GM18519 (cell line): ENCODE measurements around the gene MAML3.
"Not testable (repeated sequence)": the region's sequence is repeated elsewhere in the genome, so short reads cannot be mapped to it uniquely, and the experiment has no call there.

Experiments used
- ATAC-seq: cut with Tn5 transposase; IDR thresholded peaks from one replicate; pipeline ENCODE4 v1.9.1; 2021; ENCODE audit warnings: mild to moderate bottlenecking, moderate library complexity; ENCODE audit not compliant: unreplicated experiment, low FRiP score

MAML3 gene

DNA sequence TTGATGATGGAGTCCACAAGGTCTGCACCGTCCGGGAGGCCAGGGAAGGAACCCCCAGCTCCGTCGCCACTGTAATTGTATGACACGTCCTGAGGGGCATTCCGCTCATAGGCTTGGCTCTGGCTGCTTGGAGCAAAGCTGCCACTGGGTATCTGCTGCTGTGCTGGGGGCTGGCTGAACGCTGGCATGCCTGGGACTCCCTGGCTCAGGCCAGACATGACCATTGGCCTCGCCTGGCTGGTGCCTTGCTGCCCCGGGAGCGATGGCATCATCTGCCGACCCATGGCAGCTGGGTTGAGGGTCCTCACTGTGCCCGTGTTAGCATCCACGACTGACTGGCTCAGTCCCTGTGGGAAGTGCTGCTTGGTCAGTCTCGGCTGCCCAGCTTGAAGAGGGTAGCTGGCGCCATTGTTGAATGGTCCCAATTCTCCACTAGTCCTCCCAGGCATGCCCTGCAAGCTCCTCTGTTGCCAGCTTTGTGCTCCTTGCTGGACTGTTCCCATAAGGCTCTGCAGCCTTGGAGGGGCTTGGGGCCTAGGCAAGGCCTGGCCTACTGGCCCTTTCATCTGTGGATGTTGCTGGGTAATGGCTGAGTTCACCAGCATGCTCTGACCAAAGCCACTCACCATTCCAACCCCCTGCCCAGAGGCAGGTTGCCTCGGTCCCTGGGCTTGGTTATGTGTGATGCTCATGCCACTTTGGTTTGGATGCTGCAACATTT lies 434.4 kb downstream of the MAML3 start:
- no peak for ATAC-seq

DNA sequence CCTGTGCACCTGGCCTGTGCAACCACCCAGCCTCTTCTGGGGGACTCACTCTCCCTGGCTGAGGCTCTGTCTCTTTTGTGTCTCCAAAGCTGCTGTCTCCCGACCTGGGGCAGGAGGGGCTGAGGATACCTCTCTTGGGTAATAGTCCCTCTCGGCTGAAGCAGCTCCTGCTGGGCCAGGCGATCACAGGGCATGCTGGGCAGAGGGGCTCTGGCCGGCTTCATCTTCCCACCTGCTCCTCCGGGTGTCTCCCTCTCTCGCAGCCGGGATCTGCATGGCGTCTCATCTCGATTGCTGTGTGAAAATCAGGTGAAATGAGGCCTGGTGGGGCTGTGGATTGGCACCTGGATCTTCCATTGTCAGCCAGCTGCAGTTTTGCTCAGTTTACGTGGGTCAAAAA lies 435.2 kb downstream of the MAML3 start:
- ATAC-seq, result no peak

DNA sequence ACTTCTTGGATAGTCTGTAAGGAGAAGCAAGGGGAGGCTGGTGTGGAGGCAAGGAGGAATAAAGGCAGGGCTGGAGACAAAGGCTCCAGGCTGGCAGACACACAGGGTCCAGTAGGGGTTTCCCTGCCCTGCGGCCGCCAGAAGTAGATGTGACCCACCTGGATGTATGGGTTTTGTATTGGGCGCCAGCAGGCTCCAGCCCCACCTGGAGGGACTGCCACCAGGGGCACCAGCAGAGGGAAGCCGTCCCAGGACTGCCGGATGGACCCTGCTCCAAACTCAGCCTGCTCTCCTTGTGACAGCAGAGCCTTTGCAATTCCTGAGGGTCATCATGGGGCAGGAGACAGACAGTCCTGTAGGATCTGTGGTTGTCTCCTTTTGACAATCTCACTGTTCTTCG lies 435.6 kb downstream of the MAML3 start:
- no peak for ATAC-seq

DNA sequence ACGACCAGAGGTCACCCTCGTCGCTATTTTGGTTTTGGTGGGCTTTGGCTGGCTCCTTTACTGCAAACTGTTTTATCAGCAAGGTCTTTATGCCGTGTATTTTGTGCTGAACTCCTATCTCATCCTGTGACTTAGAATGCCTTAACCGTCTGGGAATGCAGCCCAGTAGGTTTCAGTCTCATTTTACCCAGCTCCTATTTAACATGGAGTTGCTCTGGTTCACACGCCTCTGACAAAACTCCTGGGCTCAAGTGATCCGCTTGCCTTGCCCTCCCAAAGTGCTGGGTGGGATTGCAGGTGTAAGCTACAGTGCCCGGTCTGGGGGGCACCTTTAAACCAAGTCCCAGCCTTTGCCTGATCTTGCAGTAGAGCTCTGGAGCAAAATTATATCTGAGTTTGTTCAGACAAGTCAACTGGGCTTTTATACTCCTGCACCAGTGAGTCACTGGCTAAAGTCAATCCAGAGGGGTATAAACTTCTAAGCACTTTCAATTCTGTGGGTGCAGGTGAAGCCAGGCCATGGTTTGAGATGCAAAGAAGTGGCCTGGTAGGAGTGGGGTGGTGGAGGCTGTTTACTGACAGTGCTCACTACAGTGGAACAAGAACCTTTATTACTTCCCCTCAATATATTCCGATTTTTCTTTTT lies 438.1 kb downstream of the MAML3 start:
- no peak for ATAC-seq

DNA sequence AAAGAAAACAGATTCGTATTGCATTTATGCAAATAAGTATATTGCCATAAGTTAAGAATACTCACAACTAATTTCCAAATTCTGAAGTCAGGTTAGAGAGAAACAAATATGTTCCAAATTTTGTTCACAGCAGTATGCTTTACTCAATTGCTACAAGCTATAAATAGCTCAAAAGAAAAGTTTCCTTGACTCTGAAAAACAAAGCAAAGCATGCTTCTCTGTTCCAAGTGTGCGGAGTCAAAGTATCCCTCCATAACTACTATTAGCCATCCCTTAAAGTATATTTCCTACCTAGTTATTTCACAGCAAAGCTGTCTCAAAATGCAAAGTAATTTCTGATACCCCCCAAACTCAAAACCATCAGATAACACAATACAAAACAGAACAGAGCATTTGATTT lies 441.1 kb downstream of the MAML3 start:
- no peak for ATAC-seq

DNA sequence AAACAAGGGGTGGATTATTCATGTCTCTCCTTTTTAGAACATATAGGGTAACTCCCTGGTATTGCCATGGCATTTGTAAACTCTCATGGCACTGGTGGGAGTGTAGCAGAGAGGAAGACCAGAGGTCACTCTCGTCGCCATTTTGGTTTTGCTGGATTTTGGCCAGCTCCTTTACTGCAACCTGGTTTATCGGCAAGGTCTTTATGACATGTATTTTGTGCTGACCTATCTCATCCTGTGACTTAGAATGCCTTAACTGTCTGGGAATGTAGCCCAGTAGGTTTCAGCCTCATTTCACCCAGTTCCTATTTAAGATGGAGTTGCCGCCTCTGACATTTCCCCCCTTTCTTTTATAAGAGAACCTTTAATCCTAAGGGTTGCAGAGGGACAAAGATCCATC lies 442.5 kb downstream of the MAML3 start:
- no peak for ATAC-seq

DNA sequence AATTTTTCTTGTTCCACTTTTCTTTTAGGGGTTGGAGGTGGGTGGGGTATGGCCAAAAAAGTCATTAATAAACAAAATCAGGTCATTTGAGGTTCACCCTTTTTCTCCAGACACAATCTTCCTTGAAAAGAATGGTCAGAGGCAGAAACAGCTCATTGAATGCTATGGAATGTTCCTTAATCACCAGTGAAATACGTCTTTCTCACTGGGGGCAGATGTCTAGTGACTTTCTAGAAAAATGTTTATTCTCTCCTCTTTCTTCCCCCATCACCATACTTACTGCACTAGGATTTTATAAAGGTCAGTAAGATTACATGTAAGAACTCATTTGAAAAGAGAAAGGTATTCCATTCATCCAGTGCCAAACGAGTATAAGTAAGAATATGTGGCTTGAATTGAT lies 443.9 kb downstream of the MAML3 start:
- no peak for ATAC-seq

DNA sequence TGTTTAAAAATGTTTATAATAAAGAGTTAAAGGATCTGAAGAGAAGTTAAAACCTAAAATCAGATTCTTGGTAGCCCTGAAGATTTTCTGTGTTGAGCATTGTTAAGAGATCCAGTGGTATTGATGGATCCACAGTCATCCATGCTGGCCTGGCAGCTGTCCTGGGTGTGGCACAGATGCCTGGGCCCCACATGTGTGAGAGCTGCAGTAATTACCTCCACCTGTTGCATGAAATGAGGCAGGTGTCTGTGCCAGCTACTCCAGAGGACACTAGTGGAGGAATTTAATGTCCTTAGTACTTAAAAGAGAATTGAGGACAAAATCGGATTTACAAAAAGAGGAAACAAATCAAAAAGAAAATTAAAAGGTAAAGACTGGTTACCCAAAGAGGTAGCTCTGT lies 444.3 kb downstream of the MAML3 start:
- no peak for ATAC-seq

DNA sequence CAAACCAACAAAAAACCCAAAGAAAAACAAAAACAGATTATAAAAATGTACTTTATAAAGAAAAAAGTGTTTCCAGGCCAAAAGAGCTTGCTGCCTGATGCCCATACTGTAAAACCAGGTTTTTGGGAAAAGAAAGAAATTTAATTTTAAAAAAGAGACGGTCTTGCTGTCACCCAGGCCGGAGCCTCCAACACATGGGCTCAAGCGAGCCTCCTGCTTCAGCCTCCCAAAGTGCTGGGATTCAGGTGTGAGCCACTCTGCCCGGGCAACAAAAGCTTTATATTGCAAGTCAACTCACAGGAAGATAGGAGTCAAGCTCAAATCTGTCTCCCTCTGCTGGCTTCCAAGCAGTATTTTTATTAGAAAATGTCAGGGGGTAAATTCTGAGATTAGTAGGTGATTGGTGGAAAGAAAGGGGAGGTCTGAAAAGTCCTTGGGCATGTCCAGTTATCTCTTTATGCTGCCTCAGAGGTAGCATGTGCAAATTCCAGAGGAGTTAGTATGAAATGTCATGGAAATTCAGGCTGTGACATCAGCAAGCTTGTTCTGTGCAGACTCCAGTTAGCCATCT lies 449.0 kb downstream of the MAML3 start:
- ATAC-seq, result no peak

DNA sequence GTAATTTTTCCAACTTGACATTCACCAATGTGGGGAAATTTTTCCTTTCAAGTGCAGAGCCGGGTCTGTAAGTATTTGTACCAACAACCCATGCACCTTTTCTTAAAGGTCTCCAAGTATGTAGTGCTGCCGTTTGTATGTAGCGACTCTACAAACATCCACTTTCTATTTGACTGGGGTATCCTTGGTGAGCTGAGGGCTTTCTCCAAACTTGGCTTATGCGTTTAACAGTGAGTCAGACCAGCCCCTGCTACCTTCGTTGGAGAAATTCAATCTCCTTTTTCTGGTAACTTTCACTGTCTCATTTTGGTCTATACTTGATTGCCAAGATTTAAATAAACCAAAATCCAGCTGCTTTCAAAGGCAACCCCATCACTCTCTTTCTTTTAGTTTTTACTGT lies 453.4 kb downstream of the MAML3 start:
- ATAC-seq, result no peak

DNA sequence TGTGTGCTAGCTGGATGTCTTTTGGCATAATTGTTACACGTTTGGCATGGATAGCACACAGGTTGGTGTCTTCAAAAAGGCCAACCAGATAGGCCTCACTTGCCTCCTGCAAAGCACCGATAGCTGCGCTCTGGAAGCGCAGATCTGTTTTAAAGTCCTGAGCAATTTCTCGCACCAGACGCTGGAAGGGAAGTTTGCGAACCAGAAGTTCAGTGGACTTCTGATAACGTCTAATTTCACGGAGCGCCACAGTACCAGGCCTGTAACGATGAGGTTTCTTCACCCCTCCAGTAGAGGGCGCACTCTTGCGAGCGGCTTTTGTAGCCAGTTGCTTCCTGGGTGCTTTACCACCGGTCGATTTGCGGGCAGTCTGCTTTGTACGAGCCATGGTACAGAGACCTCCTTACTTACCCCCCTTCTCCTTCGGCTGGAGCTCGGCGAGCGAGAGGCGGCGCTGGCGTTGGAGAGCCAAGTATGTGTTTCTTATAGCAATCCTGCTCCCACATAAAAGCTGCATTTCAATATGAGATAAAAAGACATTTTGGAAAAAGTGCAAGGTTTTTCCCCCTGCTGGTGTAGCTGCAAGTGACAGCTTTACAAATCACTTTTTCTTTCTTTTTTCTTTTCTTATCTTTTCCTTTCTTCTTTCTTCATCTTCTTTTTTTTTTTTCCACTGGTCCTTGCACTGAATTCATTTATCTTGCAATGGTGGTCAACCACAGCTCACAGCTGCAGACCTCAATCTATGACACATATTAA lies 455.6 kb downstream of the MAML3 start:
- not testable (repeated sequence) for ATAC-seq

DNA sequence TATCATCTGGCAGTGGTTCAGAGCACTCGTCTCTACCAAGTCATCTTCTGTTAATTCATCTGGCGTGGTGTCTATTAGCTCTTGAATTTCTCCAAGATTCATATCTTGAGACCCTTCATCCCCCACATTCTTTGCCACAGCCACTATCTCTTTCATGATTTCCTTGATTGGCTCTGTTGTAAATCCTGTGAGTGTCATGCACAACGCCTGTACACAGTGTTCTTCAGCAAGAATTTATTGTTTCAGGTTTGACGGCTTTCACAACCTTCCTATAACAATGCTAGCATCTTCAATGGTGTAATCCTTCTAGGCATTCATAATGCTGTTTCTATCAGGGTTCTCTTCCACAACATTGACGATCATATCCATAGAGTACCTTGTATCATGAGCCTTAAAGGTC lies 457.5 kb downstream of the MAML3 start:
- ATAC-seq, result no peak

DNA sequence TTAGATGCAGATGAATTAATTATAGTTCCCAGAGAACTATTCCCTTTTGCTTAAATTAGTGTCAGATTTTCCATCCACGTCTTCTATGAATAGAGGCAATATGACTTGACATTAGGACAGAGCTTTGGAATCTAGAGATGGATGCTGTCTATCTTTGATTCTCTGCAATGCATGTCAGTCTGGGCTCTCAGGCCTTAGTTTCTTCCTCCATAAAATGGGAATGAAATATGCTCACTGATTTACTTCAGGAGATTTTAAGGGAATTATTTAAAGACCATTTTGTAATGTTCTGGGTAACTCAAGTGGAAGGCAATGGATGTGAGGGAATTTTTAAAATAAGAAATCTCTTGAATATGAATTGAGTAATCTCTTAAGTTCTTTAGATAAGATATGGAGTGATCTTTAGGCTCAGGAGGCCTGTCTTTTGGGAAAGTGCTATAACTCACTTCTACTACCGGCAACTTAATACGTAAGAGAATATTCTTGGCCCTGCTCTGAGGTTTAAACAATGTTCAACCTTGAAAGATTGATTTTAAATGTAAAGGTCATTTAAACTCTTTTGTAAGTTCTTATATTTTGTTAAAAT lies 459.4 kb downstream of the MAML3 start:
- ATAC-seq, result no peak

DNA sequence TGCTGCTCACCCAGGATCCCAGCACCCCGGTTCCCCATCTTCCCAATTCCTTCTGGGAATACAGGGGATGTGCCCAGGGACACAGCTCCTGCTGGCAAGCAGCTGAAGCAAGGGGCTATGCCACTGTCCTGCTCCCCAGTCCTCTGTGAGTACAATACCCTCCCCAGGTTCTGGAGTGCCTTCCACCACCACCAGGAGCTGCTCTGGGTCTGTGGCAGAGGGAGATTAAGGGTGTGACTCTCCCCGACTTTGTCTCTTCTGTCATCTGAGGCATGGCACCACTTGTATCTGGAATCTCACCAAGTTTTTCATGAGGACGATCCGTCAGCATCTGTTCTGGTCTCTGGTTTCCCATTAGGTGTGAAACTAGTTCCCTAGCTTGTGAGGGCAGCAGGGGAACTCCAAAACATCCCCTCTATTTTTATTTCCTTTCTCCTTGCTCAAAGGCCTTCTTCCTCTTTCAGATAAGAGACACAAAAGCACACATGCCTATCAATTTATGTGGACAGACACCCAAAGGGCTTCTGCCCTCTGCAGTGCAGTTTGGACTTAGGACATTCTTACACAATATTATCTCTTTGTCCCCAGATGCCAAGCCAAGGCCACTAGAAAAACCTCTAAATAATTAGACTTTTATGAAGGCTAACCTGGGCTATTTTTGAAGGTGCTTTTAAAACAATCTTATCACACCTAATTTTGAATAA lies 461.5 kb downstream of the MAML3 start:
- no peak for ATAC-seq

DNA sequence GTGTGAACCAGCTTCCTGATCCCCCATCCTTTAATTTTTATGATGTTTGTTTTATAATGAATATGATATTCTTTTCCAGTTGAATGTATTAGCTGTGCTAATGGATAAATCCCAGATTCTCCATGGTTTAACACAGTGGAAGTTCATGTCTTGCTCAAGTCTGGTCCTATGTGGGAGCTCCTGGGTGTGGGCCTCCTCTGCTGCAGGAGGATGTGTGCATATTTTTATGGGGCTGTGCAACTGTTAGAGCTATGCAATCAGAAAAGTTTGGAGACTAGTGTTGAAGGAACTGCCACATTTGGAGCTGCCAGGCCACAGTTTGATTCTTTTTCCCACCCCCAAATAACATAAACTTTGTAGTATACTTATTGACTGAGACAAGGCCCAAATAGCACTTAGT lies 463.6 kb downstream of the MAML3 start:
- no peak for ATAC-seq

DNA sequence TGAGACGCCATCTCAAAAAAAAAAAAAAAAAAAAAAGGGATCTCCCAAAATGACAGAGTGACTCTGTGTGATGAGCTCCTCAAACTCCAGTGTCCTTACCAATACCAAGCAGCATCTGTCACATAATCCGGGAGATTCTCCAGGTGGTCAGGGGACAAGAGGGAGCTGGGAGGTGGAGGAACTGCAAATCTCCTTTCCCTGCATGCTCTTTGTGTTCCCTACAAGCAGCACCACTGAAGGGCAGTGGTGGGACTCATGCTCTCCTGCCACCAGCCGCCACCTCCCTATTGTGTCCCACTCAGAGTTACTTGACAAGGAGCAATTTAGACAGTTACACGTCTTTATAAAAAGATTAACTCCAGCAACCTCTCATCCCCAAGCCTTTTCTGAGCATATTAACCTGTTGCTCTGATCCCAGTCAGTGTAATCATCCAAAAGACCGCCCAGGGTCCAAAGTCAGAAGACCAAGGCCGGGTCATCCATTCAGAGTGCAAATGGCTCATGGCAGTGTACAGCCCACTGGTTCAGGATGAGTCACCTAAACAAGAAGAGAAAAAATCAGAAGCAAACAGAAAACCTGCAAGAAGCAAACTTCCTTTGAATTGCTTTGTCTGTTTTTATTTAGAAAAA lies 464.8 kb downstream of the MAML3 start:
- ATAC-seq, result no peak

DNA sequence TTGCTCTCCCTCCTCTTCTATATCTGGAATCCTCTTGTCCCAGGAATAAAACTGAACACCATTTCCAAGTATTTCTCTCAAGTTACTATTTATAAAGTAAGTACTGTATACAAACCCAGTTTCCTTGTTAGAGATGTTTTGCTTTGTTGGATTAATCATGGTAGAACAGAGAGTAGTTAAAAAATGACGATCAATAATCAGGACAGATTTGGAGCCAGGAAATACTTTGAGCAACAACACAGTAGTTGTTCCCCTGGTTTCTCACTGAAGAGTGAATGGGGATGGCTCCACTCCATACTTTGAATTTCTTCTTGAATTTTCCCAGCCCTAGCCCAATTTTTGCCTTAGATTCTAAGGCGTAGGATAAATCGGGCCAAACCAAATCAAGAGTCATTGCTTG lies 467.0 kb downstream of the MAML3 start:
- ATAC-seq, result no peak

DNA sequence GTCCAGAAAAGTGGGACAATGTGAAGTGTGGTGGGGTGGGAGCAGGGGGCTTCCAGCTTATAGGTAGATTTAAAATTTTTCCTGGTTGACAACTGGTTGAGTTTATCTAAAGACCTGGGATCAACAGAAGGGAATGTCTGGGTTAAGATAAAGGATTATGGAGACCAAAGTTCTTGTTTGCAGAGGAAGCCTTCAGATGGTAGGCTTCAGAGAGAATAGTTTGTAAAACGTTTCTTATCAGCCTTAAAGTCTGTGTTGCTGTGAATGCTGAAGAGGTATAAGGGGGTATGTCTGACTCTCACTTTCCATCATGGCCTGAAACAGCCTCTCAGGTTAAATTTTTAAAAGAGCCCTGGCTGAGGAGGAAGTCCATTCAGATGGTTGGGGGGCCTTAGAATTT lies 467.9 kb downstream of the MAML3 start:
- no peak for ATAC-seq

DNA sequence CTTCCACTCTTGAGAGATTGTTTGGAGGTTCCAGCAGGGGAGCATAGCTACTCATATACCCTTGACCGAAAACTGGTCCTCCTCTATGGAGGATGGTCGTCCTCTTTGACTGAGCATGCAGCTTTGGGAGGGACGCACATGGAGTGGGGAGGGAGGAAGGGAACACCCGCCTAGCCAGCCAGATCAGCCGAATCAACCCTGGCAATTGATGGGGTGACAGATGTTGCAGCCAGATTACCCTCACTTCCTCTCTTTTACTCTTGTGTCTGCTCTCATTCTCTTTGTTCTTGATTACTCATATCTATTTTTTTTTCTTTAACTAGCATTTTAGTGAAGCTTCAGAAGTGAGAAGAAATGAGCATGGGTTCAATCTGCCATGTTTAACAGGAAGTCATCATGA lies 468.8 kb downstream of the MAML3 start:
- ATAC-seq, result no peak

DNA sequence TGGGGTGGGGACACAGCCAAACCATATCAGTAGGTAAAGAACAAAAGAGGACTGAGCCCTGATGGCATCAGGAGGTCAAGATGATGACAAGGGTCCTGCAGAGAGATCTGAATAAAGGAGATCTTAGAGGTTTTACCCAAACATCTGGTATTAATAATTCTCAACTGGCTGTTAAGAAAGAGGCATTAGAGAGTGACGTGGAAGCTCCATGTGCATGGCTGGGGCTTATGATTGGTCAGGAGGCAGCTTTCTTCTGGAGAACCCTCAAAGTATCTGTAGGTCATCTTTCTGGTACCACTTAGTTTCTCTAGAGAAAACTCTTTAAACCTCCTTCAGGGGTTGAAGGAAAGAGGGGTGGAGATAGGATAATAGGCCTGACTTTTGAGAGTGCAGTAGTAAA lies 469.6 kb downstream of the MAML3 start:
- ATAC-seq, result no peak
